Astrocyte of the spinal cord (primary cell): ENCODE measurements around the gene PUSL1.

Experiments used
- DNase-seq: peaks from one replicate; pipeline ENCODE4 v3.0.0; 2011; ENCODE audit warnings: low read depth, low spot score
- H3K4me3 ChIP-seq: 2 replicates; pipeline ENCODE4 v1.5.1; 2011; ENCODE audit warnings: low read depth, mild to moderate bottlenecking, low read length, moderate library complexity
- in situ Hi-C: cut with HindIII; loops from 2 replicates; pipeline ENCODE4 v1.10.0; 2017; ENCODE audit warnings: low sequenced_read_pairs
- TF ChIP-seq, protein P1 (sequence below): IDR thresholded peaks from 2 replicates; pipeline ENCODE4 v1.5.1; 2012; ENCODE audit warnings: low read depth, mild to moderate bottlenecking, low read length, inconsistent platforms

Gene PUSL1

DNA sequence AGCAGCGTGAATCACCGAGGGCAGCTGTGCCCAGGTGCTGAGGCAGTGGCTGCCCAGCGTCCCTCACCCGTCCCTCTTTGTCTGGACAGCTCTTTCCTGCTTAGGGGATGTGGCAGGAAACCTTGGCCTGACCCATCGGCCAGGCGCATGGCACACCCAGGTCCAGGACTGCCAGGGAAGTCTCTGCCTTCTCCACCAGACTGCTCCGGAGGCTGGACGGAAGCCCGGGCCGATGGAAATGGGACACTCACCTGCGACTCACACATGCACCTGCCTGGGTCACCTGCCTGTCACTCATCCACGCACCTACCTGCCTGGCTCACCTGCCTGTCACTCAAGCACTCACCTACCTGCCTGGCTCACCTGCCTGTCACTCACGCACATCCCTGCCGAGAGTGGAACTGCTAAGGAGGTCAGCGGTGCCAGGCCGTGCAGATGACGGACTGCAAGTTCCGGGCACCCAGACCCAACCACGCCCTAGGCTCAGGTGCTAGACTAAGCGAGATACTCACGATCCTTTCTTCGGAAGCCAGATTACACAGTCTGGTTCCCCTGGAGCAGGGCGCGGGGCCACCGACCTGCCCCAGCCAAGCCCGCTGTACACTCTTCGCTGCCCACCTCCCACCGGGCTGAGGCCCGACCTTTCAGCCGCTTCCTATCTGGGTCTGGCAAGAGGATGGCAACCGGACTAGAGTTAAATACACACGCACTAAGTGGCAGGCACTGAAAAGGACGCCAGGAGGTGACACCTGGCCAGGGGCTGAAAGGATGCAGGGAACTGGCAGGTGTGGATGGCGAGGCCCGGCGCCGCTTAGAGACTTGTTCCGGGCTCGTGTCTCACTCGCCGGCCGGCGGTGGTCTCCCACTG lies 35.8 kb upstream of the PUSL1 start:
- TF ChIP-seq, protein P1, sequence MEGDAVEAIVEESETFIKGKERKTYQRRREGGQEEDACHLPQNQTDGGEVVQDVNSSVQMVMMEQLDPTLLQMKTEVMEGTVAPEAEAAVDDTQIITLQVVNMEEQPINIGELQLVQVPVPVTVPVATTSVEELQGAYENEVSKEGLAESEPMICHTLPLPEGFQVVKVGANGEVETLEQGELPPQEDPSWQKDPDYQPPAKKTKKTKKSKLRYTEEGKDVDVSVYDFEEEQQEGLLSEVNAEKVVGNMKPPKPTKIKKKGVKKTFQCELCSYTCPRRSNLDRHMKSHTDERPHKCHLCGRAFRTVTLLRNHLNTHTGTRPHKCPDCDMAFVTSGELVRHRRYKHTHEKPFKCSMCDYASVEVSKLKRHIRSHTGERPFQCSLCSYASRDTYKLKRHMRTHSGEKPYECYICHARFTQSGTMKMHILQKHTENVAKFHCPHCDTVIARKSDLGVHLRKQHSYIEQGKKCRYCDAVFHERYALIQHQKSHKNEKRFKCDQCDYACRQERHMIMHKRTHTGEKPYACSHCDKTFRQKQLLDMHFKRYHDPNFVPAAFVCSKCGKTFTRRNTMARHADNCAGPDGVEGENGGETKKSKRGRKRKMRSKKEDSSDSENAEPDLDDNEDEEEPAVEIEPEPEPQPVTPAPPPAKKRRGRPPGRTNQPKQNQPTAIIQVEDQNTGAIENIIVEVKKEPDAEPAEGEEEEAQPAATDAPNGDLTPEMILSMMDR, result no peak
- peak overlapping the region; percentile 86 for H3K4me3 ChIP-seq
- no peak for DNase-seq
- in situ Hi-C loops, result no loop called here

GRCh38 chr1:1273209-1273511 lies 35.2 kb upstream of the PUSL1 start:
- no peak for DNase-seq
- in situ Hi-C loops, result no loop called here
- TF ChIP-seq, protein P1, result no peak
- H3K4me3 ChIP-seq, result peak overlapping the region; percentile 86

DNA sequence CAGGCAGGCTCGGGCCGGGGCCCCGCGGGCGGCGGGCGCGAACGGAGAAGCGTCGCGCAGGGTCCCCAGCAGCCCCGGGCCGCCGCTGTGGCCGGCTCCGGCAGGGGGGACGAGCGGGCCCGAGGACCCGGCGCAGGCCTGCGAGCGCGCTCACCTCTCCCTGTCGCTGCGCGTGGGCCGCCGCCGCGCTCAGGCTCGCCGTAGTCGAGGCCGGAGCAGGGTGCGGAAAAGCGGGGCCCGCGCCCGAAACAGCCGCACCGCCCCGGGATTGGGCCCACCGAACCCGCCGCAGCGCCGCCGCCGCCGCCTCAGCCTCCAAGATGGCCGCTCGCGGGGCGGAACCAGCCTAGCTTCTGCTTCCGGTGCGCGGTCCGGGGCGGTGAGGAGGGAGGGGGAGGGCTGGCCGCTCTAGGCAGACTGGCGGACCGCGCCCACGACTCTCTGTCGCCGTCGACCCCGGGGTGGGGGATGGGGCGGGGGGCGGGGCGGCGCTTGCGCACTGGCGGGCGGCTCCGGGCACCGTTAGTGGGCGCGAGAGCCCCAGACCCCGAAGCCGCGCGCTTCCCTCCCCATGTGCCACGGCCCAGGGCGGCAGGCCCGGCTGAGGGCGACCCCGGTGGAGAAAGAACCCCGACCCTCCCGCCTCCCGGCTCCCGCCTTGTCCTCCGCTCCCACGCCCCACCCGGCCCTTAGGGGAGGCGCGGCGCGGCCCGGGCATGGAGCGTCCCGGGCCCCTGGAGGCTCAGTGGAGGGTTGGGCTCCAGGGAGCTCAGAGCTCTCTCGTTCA lies 34.7 kb upstream of the PUSL1 start, which contains the start of gene UBE2J2:
TSS of gene UBE2J2 (minus strand) at position 343 of the 787 bp plus-strand sequence. CDS start 5,862 bp downstream, outside the sequence.
- peak; percentile 91 for DNase-seq

DNA sequence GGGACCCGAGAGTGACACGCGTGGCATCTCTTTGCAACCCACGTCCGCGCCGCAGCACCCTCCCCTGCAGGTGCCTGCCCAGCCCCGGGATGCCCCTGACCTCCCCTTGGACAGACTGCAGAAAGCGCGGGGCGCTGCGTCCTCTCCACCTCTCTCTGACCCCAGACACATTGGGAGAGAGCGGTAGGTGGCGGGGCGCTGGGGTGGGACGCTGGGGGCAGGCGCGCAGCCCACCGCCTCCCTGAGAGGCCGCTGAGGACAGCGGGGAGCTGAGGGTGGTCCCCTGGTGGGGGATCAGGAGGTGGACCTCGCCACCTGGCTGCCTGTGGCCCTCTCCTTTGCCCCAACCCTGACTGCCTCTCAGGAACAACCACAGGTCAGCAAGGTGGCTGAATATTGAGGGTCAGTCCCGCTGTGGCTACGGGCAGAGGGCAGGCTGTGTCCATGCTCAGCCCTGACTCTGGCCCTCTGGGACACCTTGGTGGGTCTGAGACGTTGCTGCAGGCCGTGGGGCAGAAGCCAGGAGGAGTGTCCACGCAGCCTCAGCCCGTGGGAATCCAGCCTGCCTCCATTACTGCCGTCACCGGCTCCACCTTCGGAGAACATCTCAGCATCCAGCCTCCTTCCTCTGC lies 34.0 kb upstream of the PUSL1 start:
- peak overlapping the region; percentile 54 for H3K4me3 ChIP-seq
- DNase-seq, result no peak
- TF ChIP-seq, protein P1, result no peak
- in situ Hi-C loops, result no loop called here

More for the DNA sequence above, 34.7 kb upstream of the PUSL1 start, which contains the start of gene UBE2J2:
- H3K4me3 ChIP-seq, result peak within 1 kb of the TSS; percentile 86
- in situ Hi-C loops, result no loop called here
- TF ChIP-seq, protein P1, result no peak

GRCh38 chr1:1274931-1275431 lies 33.4 kb upstream of the PUSL1 start:
- in situ Hi-C loops, result no loop called here
- TF ChIP-seq, protein P1, result no peak
- no peak for DNase-seq
- no peak overlapping the region for H3K4me3 ChIP-seq

DNA sequence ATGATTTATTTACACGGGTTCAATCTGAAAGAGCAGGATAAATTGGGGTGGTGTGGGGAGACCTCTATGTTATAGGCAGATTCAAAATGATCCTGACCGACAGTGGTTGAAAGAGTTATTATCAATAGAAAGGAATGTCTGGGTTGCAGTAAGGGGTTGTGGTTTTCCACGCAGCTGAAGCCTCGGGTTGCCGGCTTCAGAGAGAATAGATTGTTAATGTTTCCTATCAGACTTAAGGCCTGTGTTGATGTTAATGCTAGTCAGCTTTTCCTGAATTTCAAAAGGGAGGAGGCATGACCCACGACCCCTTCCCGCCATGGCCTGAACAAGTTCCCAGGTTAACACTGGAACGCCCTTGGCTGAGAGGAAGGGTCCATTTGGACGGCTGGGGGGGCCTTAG lies 32.6 kb upstream of the PUSL1 start:
- no peak for DNase-seq
- in situ Hi-C loops, result no loop called here
- TF ChIP-seq, protein P1, result no peak

More for the DNA sequence above, 32.6 kb upstream of the PUSL1 start:
- no peak overlapping the region for H3K4me3 ChIP-seq
